GM23338 (cell line): ENCODE measurements around the gene HSPB8. TPM values are rescaled to one million over a fixed set of nuclear protein-coding genes. Genes with fewer than 3 reads are reported as not detected.

Source experiments
- ATAC-seq: fragments of 200-7000 bp; cut with Tn5 transposase; 3 replicates; pipeline ENCODE4 v1.9.1; 2020
- DNase-seq: peaks from one replicate; pipeline ENCODE4 v3.0.0-alpha.2; 2015; ENCODE audit warnings: low spot score
- H2AFZ ChIP-seq: fragments of 200-600 bp; sonication (generic); 2 replicates; pipeline ENCODE4 v1.8.0; 2016; ENCODE audit warnings: antibody characterized with exemption, mild to moderate bottlenecking, moderate library complexity
- H3F3A ChIP-seq: fragments of 200-600 bp; sonication (generic); replicated peaks from 2 replicates; pipeline ENCODE4 v1.8.0; 2017; ENCODE audit warnings: antibody characterized with exemption, mixed run types, low read depth
- H3K27ac ChIP-seq: fragments of 200-600 bp; sonication (generic); 2 replicates; pipeline ENCODE4 v1.6.1; 2016; ENCODE audit warnings: low read depth
- H3K27me3 ChIP-seq: fragments of 200-600 bp; sonication (generic); 2 replicates; pipeline ENCODE4 v1.8.0; 2016; ENCODE audit warnings: mild to moderate bottlenecking, mixed run types, moderate library complexity; ENCODE audit not compliant: insufficient read depth
- H3K36me3 ChIP-seq: fragments of 200-600 bp; sonication (generic); 2 replicates; pipeline ENCODE4 v1.8.0; 2016; ENCODE audit warnings: mild to moderate bottlenecking; ENCODE audit not compliant: insufficient read depth
- H3K4me1 ChIP-seq: fragments of 200-600 bp; sonication (generic); 2 replicates; pipeline ENCODE4 v1.8.0; 2016; ENCODE audit warnings: mild to moderate bottlenecking, moderate library complexity; ENCODE audit not compliant: insufficient read depth
- H3K4me2 ChIP-seq: fragments of 200-600 bp; sonication (generic); 2 replicates; pipeline ENCODE4 v1.7.1; 2017; ENCODE audit warnings: mixed run types
- H3K4me3 ChIP-seq: fragments of 200-600 bp; sonication (generic); 2 replicates; pipeline ENCODE4 v1.6.1; 2016; ENCODE audit warnings: mixed run types
- H3K79me2 ChIP-seq: fragments of 200-600 bp; sonication (generic); replicated peaks from 2 replicates; pipeline ENCODE4 v1.8.0; 2017; ENCODE audit warnings: mild to moderate bottlenecking; ENCODE audit not compliant: insufficient read depth
- H3K9me2 ChIP-seq: fragments of 200-600 bp; sonication (generic); 2 replicates; pipeline ENCODE4 v1.8.0; 2017; ENCODE audit not compliant: insufficient read depth
- H4K20me1 ChIP-seq: fragments of 200-600 bp; sonication (generic); replicated peaks from 2 replicates; pipeline ENCODE4 v1.8.0; 2017; ENCODE audit warnings: mild to moderate bottlenecking; ENCODE audit not compliant: insufficient read depth
- H3K27ac Mint-ChIP-seq: 2 replicates; pipeline ENCODE4 v1.8.0; 2020; ENCODE audit warnings: inconsistent platforms, mild to moderate bottlenecking, moderate library complexity, mixed read lengths
- H3K27me3 Mint-ChIP-seq: 3 replicates; pipeline ENCODE4 v1.8.0; 2022; ENCODE audit warnings: low read depth, mild to moderate bottlenecking, moderate library complexity, mixed read lengths, inconsistent platforms; ENCODE audit not compliant: insufficient read depth, poor library complexity
- H3K36me3 Mint-ChIP-seq: 3 replicates; pipeline ENCODE4 v1.8.0; 2021; ENCODE audit warnings: low read depth, mild to moderate bottlenecking, inconsistent platforms, moderate library complexity, mixed read lengths
- H3K4me1 Mint-ChIP-seq: 3 replicates; pipeline ENCODE4 v1.8.0; 2020; ENCODE audit warnings: mild to moderate bottlenecking, inconsistent platforms, mixed read lengths
- H3K4me3 Mint-ChIP-seq: 3 replicates; pipeline ENCODE4 v1.8.0; 2021; ENCODE audit warnings: moderate library complexity, mild to moderate bottlenecking, inconsistent platforms, mixed read lengths
- H3K9me3 Mint-ChIP-seq: 3 replicates; pipeline ENCODE4 v1.8.0; 2020; ENCODE audit warnings: moderate library complexity, mild to moderate bottlenecking, inconsistent platforms, mixed read lengths
- CREB1 ChIP-seq: fragments of 250-450 bp; sonication (Bioruptor Pico); IDR thresholded peaks from 2 replicates; pipeline ENCODE4 v1.5.0; 2020; ENCODE audit warnings: low read depth, mild to moderate bottlenecking, moderate library complexity
- CTCF ChIP-seq, 2 experiments: fragments of 200-600 bp in 1 of 2; sonication (generic) in 1 of 2; conservative IDR thresholded peaks; 2 replicates each; pipeline versions ENCODE4 v1.5.1 to v1.6.1; 2016 to 2017; ENCODE audit warnings: antibody characterized with exemption in 2 of 2, low read depth in 2 of 2, mild to moderate bottlenecking in 2 of 2, moderate library complexity in 1 of 2
- EZH2 ChIP-seq: fragments of 200-600 bp; sonication (generic); IDR thresholded peaks from one replicate; pipeline ENCODE4 v1.8.0; 2017; ENCODE audit warnings: antibody characterized with exemption, mild to moderate bottlenecking, low read depth; ENCODE audit not compliant: unreplicated experiment
- JUNB ChIP-seq: IDR thresholded peaks from one replicate; pipeline ENCODE4 v1.6.1; 2016; ENCODE audit warnings: antibody characterized with exemption; ENCODE audit not compliant: unreplicated experiment
- NANOG ChIP-seq: IDR thresholded peaks from 2 replicates; pipeline ENCODE4 v1.6.1; 2016; ENCODE audit warnings: antibody characterized with exemption, borderline replicate concordance
- POLR2AphosphoS5 ChIP-seq: IDR thresholded peaks from 2 replicates; pipeline ENCODE4 v1.6.1; 2016; ENCODE audit warnings: antibody characterized with exemption, low read depth
- REST ChIP-seq: IDR thresholded peaks from one replicate; pipeline ENCODE4 v1.6.1; 2018; ENCODE audit warnings: antibody characterized with exemption; ENCODE audit not compliant: unreplicated experiment
- STAT1 ChIP-seq: IDR thresholded peaks from one replicate; pipeline ENCODE4 v1.6.1; 2016; ENCODE audit warnings: antibody characterized with exemption; ENCODE audit not compliant: unreplicated experiment
- ZNF114 ChIP-seq: fragments of 250-450 bp; sonication (Bioruptor Pico); IDR thresholded peaks from 2 replicates; pipeline ENCODE4 v1.5.0; 2020; ENCODE audit warnings: mild to moderate bottlenecking, moderate library complexity
- ZNF331 ChIP-seq: fragments of 250-450 bp; sonication (Bioruptor Pico); IDR thresholded peaks from 2 replicates; pipeline ENCODE4 v1.5.0; 2020; ENCODE audit warnings: low read depth, mild to moderate bottlenecking, moderate library complexity
- ZNF462 ChIP-seq: fragments of 250-450 bp; sonication (Bioruptor Pico); IDR thresholded peaks from 2 replicates; pipeline ENCODE4 v1.5.0; 2020; ENCODE audit warnings: mild to moderate bottlenecking, moderate library complexity
- polyA plus RNA-seq: library from polyadenylated mRNA; unstranded; fragments of >200 nt; fragmentation: Nextera tagmentation; extraction: Ambion mirVana; gene quantifications from 2 replicates; pipeline ENCODE4 v1.2.1, GENCODE V29; 2016
- total RNA-seq: library from RNA; depleted of rRNA; stranded (reverse); fragments of >200 nt; shearing (Covaris generic); gene quantifications from 2 replicates; pipeline ENCODE4 v1.2.3, GENCODE V29; 2014
- TF ChIP-seq, protein P1 (sequence below): IDR thresholded peaks from 2 replicates; pipeline ENCODE4 v1.6.1; 2016; ENCODE audit warnings: antibody characterized with exemption

Gene HSPB8
- total and polyA plus RNA-seq, 2 experiments from 2014 or later: 3.5 to 4.8 TPM

DNA sequence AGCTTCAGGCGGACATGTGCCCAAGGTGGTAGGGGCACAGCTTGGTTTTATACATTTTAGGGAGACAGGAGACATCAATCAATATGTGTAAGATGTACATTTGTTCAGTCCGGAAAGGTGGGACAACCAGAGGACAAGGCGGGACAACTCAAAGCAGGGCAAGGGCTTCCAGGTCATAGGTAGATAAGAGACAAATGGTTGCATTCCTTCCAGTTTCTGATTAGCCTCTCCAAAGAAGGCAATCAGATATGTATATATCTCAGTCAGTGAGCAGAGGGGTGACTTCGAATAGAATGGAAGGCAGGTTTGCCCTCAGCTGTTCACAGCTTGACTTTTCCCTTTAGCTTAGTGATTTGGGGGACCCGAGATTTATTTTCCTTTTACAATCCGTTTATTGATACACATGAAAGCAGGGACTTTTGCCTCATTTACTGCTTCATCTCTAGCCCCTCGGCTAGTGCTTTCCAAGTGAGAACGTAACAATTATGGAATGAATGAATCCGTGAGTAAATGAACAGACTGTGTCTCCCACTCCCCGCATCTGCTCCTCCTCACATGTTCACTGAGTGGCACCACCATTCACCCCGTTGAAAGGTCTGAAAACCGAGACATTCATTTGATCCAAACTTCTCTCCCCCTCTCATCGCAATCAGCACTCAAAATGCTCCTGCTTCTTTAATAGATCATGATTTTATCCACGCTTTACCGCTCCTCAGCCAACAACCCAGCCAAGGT is 6.9 kb upstream of the HSPB8 start (continued):
- TF ChIP-seq ZNF462 (no peak), ZNF331 (CRISPR knock-in tag) (no peak), ZNF114 (CRISPR knock-in tag) (no peak), NANOG (no peak), STAT1 (no peak), CREB1 (CRISPR knock-in tag) (no peak), JUNB (no peak), POLR2AphosphoS5 (no peak)

DNA sequence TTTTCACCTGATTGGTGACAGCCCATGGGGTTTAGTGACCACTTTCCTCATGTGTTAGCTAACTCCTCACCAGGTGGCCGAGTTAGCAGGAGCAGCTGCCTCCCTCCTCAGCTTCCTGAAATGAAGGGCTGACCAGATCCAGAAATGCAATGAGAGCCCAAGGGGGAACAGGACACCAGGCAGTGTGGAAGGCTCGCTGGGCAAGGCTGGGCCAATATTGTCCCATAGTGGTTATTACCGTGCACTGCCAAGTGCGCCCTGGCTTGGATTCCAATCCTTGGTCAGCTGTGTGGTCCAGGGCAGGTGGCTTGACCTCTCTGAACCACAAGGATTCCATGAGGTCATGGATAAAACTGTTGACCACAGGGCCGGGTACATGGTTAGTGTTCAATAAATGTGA is 3.6 kb upstream of the HSPB8 start:
- no peak overlapping the region for H3K27ac Mint-ChIP-seq
- no peaks in the 10 kb centered on the region for H3F3A ChIP-seq
- ATAC-seq (no peak), DNase-seq (no peak)
- H3K27me3 ChIP-seq: no peaks in the 10 kb centered on the region
- H3K27me3 Mint-ChIP-seq: peaks cover 3% of the 10 kb centered on the region
- no peaks in the 10 kb centered on the region for H3K36me3 ChIP-seq
- H3K4me2 ChIP-seq: no peak overlapping the region
- H3K79me2 ChIP-seq: no peaks in the 10 kb centered on the region
- no peak overlapping the region for H3K4me3 Mint-ChIP-seq
- no peak overlapping the region for H2AFZ ChIP-seq
- H3K4me1 Mint-ChIP-seq: peaks cover 40% of the 10 kb centered on the region
- H3K36me3 Mint-ChIP-seq: no peaks in the 10 kb centered on the region
- no peaks in the 10 kb centered on the region for H4K20me1 ChIP-seq
- no peak overlapping the region for H3K27ac ChIP-seq
- H3K9me2 ChIP-seq: no peaks in the 10 kb centered on the region
- no peak overlapping the region for H3K4me3 ChIP-seq
- no peaks in the 10 kb centered on the region; the same call in 2 of the 3 replicates for H3K9me3 Mint-ChIP-seq
- H3K4me1 ChIP-seq: peaks cover 35% of the 10 kb centered on the region
- TF ChIP-seq ZNF331 (CRISPR knock-in tag): no peak
- no peak for TF ChIP-seq POLR2AphosphoS5
- TF ChIP-seq CTCF (conservative IDR thresholded peaks at IDR 0.05; ENCODE audit: low read depth in 2 of 2): no peak
- TF ChIP-seq, protein P1, sequence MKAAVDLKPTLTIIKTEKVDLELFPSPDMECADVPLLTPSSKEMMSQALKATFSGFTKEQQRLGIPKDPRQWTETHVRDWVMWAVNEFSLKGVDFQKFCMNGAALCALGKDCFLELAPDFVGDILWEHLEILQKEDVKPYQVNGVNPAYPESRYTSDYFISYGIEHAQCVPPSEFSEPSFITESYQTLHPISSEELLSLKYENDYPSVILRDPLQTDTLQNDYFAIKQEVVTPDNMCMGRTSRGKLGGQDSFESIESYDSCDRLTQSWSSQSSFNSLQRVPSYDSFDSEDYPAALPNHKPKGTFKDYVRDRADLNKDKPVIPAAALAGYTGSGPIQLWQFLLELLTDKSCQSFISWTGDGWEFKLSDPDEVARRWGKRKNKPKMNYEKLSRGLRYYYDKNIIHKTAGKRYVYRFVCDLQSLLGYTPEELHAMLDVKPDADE: no peak
- no peak for TF ChIP-seq EZH2
- no peak for TF ChIP-seq REST
- TF ChIP-seq ZNF114 (CRISPR knock-in tag): no peak
- no peak for TF ChIP-seq CREB1 (CRISPR knock-in tag)
- no peak for TF ChIP-seq NANOG
